HS-27A (cell line): ENCODE measurements around the gene ABCD2.
"Not testable (repeated sequence)": the region's sequence is repeated elsewhere in the genome, so short reads cannot be mapped to it uniquely, and the experiment has no call there.

Experiments
- DNase-seq: peaks from one replicate; pipeline ENCODE4 v3.0.0-alpha.2; 2012; ENCODE audit warnings: low read depth, missing footprints

ABCD2 gene

DNA sequence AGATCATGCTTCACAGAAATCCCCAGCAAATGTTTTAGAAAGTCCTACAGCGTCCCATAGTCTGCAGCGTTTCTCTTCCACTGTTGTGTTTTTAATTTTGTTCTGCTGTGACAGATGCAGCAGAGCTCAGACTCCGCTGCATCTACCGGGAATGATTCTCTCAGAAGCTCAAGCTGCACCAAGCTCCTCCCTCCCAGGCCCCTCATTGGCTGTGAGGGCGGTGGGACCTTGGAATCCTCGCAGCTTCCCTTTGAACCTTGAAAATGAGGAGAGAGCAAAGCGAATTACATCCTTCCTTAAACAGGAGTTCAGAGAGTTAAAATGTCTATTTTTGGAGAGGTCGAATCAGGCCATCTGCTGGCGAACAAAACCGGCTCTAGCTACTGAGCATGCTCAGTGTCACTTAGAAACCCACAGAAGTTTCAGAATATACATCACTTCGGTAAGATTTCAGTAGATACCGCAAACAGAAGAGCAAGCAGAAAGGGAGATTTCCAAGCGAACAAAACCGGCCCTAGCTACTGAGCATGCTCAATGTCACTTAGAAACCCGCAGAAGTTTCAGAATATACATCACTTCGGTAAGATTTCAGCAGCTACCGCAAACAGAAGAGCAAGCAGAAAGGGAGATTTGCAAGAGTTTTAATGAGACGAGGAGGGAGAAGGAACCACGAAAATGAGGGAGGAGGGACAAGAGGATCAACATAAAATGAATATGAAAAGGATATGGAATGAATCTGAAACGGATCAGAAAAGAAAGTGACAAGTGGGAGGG lies at the start of gene ABCD2:
ABCD2 (minus strand) TSS at position 144 of the 774 bp plus-strand sequence. CDS start 188 bp downstream, outside the sequence.
- DNase-seq = peak; percentile 51

DNA sequence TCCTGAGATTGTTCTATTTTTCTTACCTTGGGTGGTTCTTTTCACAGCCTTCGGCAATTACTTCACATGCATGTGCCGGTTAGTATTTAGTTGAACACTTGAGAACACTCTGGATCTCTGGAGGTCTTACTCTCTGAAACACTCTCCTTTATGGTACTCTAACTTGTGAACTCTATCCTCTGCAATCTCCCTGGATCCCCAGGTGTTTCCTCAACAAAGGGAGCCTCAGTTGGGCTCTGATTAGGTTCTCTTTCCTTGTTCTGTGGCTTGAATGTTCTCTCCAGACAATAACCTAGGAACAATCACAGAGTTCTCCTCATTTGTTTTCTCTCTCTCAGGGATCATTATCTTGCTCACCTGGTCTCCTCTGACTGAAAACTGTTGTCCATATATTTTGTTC lies 40.5 kb upstream of the ABCD2 start:
- no peak for DNase-seq

DNA sequence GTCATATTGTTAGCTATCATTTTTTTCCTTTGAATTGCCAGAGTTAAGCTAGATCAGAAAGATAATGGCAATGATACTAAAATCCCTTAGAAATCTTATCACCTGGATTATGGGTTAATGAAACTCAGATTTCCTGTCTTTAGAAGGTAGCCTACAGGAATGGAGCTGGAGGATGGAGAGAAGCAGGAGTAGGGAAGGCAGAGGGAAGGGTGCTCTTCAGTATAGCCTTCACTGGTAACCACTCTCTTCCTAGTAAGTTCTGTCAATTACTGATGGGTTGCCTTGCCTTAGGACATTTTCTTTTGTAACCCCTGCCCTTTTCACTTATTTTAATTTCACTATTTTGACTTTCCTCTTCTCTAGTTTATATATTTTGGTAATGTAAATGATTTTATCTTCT lies 27.8 kb upstream of the ABCD2 start:
- DNase-seq = no peak

DNA sequence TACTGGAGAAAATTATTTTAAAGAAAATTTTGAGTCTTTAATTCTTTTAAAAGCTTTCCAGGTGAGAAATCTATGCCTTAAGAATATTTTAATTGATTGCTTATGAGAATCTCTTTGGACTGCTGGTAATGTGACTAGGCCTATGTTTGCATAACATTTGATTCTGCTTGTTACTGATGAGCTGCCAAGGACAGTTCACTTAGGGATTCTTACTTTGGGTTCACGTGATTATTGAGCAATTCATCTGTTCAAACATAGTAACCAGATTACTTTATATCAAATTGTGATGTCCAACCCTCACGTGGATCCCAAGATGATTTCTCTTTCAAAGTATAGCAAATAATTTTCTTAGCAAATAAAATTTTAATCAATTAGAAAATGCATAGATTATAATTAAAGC lies 27.4 kb upstream of the ABCD2 start:
- no peak for DNase-seq

DNA sequence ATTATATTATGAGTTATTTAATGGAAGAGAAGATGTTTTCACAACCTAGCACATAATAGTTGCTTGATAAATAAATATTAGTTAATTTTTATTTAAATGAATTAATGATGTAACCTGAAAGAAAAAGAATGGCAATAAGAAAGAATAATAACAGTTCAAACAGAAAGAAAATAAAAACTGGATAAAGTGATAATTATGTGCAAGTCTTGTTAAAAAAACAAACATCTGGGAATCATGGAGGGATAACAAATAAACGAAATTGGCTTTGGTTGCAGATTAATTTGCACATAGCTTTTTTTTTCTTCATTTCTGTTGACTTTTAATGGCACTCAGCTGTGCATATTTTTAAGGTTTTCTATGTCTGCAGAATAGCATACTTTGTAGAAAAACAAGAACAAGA lies 23.4 kb upstream of the ABCD2 start:
- DNase-seq = no peak

DNA sequence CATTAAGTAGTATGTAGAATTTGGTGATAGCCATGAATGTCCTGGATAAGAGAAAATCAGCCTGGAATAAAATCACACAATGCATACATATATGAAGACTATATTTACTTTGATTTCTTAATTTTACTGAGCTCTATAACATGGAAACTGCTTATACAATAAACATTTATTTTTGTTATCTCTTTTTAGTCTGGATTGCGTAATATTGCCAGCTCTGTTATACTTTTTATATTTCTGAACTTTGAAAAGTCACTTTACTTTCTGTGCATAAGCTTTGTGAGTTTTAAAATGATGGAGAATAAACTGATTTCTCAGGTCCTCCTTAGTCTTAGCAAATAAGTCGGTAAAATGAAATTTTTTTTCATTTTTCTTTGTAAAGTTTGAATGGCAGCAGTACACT lies 19.2 kb upstream of the ABCD2 start:
- DNase-seq = no peak

DNA sequence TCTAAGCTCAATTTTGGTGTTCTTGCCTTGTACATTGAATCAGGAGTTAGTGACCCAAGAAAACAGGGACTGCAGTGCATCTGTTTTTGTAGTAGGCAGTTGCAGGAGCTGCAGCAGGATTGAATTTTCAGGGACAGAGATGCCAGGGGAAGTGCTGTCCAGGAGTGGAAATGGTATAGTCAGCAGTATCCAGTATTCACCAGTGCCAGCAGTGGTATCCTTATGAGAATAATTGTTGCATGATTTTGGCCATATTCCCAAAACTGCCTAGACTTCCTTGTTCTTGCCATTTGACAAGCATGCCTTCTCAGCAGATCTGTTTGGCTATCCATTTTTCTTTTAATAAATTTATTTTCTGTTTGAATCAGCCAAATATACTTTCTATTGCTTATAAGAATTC lies 18.6 kb upstream of the ABCD2 start:
- no peak for DNase-seq

DNA sequence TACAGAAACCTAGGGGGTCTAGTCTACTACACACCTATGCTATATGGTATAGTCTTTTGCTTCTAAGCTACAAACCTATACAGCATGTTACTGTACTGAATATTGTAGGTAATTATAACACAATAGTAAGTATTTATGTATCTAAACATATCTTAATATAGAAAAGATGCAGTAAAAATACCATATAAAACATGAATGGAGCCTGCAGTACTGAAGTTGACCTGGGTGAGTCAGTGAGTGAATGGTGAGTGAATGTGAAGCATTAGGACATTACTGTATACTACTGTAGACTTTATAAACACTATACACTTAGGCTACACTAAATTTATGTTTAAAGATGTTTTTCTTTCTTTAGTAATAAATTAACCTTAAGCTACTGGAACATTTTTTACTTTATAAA lies 13.1 kb upstream of the ABCD2 start:
- no peak for DNase-seq

DNA sequence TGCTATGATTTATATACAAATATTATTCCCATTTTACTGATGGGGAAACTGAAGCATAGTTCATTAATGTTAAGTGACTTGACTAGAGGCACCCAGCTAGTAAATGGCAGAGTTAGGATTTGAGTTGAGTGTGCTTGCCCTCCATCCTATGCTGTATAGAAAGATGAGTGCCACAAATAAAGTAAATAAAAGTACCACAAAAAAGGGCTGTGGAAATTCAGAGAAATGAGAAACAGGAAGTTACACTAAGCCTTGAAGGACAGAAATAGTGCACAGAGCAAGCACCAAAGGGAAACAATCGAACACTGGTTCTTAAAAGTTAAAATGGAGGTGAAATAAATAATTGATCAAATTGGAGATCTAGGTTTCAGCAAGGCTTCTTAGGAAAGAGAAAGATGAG lies 9.2 kb upstream of the ABCD2 start:
- no peak for DNase-seq

DNA sequence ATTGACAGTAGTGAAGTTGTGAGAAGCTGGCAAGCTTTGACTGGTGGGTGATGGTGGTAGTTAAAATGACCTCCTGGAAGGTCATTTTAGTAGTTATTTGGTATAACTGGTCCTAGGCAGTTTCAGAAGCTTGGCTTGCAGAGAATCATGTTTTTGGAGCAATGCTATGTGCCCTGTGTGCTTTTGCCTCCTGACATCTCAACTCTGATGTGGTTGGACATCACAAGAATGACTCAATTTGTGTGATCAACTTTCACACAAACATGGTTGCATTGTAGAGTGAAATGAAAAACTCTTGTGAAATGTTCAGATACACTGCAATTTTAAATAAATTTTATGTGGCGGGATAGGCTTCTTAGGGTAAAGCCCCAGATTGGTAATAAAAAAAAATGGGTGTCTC lies 8.3 kb upstream of the ABCD2 start:
- DNase-seq = no peak

DNA sequence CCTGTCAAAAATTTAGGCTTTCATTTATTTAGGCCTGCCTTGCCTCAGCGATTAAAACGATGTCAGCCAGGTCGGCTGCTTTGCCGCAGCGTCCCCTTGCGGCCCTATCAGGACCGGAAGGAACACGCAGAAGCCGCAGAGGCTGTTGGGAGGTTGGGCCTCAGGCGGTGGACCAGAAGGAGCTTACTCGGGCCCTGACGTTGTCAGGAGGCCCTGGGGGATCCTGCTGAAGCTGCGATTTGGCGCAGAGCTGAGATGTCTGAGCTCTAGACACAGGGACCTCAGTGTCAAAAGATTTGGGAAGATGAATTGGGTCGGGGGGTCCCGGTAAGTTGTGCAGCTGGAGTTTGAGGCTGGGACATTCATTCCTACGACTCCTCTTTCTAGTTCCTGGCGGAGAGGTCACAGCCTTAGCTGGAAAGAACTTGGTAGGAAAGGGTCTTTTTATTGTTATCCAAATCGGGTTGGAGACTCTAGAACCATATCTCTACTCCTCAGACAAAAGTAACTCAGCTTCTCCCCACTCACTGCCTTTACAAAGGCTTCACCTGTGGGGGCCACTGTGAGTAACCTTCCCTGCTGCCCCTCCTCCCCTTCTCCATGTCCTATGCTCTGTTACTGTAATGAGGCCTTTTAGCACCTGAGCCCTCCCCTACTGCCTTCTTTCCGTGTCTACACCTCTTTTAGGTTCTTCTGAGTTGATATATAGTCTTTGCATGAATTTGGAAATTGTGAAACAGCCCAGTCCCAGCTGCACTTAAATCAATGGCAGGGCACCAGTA lies 6.6 kb upstream of the ABCD2 start:
- DNase-seq = no peak

DNA sequence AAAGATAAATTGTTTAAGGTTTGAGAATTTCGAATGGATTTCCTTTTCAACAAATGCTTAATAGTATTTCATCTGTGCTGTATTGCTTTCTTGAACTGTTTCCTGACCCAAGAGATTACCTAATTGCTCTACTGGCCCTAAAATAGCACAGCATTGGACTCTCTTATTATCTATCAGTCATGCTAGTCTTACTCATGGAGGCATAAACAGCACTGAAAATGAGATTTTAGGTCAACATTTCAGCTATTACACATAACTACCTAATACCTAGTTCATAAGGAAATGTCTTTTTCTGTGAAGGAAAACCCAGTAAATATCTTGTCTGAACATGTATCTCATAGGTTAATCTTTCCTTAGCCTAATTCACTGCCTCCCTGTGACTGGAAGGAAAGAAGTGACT lies 4.3 kb upstream of the ABCD2 start:
- DNase-seq = no peak

DNA sequence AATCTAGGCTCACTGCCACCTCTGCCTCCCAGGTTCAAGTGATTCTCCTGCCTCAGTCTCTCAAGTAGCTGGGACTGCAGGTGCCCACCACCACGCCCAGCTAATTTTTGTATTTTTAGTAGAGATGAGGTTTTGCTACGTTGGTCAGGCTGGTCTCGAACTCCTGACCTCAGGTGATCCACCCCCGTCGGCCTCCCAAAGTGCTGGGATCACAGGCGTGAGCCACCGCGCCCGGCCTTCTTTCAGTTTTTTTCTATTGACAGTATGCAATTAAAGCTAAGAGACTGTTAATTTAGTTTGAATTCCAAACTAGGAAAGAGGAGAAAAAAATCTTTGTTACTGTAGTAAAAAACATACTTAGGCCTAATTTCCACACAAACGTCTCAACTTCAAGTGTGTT lies 3.6 kb upstream of the ABCD2 start:
- not testable (repeated sequence) for DNase-seq

DNA sequence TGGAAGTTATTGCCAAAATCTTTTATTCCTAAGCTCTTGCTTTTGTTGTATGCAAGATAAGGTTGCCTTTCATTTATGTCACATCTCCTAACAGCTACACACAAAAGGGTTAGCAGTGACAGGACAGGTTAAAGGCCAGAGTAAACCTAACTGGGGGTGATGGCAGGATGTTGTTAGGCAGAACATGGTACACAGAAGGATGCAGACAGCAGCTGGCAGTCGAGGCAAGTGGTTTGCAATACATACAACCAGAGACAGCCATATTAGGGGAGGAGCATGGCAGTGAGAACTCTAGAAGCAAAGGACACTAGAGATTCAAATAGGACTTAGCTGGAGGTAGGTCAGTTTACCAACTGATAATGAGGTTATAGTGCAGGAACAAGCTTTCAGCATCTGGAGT lies 2.7 kb upstream of the ABCD2 start:
- no peak for DNase-seq

DNA sequence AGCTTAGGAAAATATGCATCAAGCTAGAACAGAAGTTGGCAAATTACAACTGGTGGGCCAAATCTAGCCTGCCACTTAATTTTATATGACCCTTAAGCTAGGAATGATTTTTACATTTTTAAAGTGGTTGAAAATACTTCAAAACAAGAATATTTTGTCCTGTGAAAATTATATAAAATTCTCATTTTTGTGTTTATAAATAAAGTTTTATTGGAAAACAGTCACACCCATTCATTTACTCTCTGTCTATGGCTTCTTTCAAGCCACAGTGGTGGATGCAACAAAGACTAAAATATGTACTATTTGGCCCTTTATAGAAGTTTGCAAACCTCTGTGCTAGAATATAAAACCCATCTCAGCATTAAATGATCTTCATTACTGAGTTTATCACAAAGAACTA lies 2.1 kb upstream of the ABCD2 start:
- no peak for DNase-seq

DNA sequence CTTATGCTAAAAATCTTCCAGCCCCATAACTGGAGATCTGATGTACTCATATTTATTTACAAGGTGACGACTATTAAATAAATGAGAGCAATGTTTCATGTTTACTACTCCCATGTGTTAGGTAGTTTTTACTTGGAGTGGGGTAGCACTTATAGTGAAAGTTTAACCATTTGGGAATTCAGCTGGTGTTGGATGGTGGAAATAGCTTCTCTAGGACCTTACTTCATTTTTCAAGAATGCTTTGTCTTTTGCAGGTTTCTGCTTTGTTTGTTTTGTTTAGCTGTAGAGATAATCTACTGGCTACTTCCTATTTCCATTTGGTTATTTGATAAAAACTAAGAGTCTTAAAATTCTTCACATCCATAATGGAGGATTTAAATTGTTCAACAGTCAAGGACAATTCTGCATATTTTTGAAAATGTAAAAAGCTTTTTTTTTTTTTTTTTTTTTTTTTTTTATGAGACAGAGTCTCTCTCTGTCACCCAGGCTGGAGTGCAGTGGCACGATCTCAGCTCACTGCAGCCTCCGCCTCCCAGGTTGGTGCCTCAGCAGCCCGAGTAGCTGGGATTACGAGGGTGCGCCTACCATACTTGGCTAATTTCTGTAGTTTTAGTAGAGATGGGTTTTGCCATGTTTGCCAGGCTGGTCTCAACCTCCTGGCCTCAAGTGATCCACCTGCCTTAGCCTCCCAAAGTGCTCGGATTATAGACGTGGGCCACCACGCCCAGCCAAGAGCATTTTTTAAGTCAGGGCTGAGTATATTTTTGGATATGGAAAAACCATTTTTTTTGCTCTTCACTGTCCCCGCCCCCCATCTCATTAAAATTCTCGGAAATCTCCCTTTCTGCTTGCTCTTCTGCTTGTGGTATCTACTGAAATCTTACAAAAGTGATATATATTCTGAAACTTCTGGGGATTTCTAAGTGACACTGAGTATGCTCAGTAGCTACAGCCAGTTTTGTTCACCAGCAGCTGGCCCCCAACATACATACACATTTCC lies 1.4 kb upstream of the ABCD2 start:
- no peak for DNase-seq

DNA sequence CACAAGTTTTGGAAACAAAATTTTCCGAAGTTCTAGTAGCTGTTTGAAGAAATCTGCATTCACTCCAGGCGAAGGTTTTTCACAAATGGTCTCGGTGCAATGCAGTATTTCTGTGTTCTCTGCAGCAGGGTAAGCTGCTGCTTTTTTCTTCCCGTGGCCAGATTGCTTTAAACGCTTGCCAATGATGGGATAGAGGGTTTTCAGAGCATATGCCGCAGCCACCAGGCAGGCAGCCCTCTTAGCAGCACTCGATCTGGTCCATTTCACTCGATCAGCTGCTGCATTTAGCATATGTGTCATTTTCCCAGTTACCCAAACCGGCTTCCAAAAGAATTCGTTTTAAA lies 315 bp downstream of the ABCD2 start:
- DNase-seq = no peak

DNA sequence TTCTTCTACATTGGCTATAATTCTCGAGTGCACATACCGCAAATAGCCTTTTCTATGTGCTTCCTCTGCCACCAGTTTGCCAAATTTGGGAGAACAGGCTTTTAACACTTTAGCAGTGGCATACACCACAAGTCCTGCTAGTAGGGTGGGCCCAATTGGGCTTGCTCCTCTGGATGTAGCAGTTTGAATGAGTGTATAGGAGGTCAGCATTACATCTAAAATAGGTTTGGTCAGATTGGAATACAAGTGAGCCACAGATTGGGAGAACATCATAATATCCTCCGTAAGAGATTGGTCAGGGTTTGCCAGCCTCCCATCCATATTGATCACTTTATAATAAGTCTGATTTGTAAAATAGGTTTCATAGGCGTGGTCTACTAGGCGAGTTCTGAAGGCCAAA lies 902 bp downstream of the ABCD2 start:
- DNase-seq = no peak

DNA sequence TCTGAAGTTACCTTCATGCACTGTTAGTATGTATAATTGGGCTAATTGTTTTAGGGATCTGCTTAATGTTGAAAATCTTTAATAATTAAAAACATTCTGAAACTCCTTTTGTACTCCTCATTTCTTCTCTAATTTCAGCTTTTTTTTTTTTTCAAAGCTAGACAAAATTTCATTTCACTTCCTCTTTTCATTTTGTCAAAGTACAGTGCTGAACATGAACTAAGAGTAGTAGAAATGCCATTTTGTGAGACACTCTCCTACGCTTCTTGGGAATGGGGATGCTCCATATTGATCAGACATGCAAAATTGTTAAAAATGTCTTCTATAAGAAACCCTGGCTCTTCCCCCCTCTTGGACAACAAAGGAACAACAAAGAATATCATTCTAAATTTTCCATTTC lies 1.7 kb downstream of the ABCD2 start:
- DNase-seq = no peak

DNA sequence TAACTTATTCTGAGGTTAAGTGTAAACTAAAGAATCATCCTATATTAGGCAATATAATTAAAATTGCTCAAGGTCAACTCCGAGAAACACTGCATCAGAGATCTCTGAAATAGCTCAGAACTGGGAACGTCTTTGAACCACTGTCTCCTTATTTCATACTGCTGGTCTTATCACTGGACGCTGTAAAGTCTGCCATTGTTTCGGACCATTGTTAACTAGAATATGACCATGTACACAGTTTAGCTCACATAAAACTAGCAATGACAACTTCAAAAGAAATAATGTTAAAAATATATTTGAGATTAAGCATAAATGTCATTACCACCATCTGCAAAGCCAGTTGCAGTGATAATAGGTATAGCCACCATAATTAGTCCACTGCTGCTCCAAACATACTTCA lies 2.9 kb downstream of the ABCD2 start:
- no peak for DNase-seq

DNA sequence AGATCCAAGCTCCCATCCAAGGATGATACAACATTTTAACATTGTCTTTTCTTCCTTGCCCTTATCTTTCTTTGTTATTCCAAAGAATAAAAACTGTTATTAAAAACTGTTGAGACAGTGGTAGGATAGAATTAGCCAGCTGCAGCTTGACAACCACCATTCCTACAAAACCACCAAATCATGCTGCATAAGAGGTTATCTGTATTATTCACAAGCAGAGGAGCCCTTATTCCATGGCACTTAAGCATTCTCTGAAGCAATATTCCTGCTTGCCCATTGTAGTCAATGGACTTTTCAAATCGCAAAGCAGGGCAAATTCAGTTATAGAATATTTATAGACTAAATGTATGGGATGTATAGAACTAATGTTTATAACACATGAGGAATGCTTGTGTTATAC lies 3.4 kb downstream of the ABCD2 start:
- no peak for DNase-seq

DNA sequence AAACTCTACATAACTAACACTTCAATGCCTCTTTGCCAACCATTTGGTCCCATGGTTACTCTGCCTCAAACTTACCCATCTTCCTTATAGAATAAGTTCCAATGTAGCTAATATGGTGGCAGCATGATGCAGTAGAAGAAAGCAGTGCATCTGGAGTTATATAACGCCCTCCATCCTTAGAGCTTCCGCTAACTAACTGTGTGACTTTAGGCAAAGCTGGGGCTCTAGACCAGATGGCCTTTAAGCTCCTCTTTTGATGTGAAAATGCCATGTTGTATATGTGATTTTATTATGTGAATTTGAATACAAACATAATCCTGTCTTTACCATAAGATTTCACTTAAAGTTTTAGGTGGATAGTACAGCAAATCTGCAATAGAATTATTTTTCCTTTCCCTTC lies 6.1 kb downstream of the ABCD2 start:
- no peak for DNase-seq

DNA sequence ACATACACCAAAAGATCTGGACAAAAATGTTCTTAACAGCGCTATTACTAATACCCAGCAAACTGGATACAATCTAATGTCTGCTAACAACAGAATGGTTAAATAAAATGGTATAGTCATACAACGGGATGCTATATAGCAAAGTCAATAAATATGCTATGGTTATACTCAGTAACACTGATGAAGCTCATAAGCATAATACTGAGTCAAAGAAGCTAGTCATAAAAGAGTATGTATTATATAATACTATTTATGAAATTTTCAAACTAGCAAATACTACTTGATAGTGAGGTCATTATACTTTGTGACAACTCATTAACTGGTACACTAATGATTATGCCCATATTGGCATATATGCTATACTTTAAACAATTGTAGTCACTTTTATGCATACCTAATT lies 7.4 kb downstream of the ABCD2 start:
- no peak for DNase-seq
